GM13976 (cell line): ENCODE results near the gene COX10.
"Not testable (repeated sequence)": the region's sequence is repeated elsewhere in the genome, so short reads cannot be mapped to it uniquely, and the experiment has no call there.

Source experiments
- DNase-seq: peaks from one replicate; pipeline ENCODE4 v3.0.0; 2012; ENCODE audit warnings: low spot score
- in situ Hi-C: fragments of 300-500 bp; cut with MboI; formaldehyde crosslinking; loops from one replicate; pipeline ENCODE4 v1.12.0; 2022; ENCODE audit warnings: low sequenced_read_pairs, mixed read lengths, inconsistent platforms; ENCODE audit not compliant: unreplicated experiment
- TF ChIP-seq, protein P1 (sequence below): IDR thresholded peaks from 2 replicates; pipeline ENCODE4 v1.5.1; 2012; ENCODE audit warnings: borderline replicate concordance, mild to moderate bottlenecking; ENCODE audit not compliant: insufficient read depth; ENCODE audit errors: extremely low read depth, missing control alignments, control extremely low read depth

COX10 gene

GRCh38 chr17:14069251-14070021 lies at the start of gene COX10:
COX10 (plus strand) TSS chr17:14069504; CDS start chr17:14069606, 102 bp downstream.
- in situ Hi-C loops, result no loop called here
- peak; percentile 91 for DNase-seq
- TF ChIP-seq, protein P1, sequence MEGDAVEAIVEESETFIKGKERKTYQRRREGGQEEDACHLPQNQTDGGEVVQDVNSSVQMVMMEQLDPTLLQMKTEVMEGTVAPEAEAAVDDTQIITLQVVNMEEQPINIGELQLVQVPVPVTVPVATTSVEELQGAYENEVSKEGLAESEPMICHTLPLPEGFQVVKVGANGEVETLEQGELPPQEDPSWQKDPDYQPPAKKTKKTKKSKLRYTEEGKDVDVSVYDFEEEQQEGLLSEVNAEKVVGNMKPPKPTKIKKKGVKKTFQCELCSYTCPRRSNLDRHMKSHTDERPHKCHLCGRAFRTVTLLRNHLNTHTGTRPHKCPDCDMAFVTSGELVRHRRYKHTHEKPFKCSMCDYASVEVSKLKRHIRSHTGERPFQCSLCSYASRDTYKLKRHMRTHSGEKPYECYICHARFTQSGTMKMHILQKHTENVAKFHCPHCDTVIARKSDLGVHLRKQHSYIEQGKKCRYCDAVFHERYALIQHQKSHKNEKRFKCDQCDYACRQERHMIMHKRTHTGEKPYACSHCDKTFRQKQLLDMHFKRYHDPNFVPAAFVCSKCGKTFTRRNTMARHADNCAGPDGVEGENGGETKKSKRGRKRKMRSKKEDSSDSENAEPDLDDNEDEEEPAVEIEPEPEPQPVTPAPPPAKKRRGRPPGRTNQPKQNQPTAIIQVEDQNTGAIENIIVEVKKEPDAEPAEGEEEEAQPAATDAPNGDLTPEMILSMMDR, result no peak

- DNase-seq, in situ Hi-C loops: not testable (repeated sequence)
These were observed 47.5 kb upstream of the COX10 start for GRCh38 chr17:14021651-14022294.

- in situ Hi-C loops, result not testable (repeated sequence)
These were observed 39.5 kb upstream of the COX10 start for GRCh38 chr17:14029755-14030154.

GRCh38 chr17:14032234-14032633 lies 37.1 kb upstream of the COX10 start:
- TF ChIP-seq, protein P1, result no peak
- DNase-seq, result no peak
- in situ Hi-C loops, result no loop called here

More at GRCh38 chr17:14029755-14030154, 39.5 kb upstream of the COX10 start:
- not testable (repeated sequence) for DNase-seq

DNA sequence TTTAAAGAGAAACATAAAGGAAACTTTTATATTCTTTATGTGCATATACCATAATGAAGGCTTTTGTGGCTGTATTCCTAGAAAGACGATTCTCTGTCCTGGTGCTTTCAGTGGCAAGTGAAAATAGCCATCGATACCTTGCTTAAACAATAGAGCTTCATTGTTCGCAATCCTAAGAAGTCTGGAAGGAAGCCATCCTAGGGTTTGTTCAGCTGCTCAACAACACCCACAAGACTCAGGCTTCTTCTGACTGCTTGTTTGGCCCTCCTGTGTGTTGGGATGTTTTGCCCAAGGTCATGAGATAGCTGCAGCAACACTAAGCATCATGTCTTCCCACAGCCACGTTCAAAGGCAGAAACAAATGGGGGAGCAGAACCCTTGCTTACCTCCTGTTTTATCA lies 36.1 kb upstream of the COX10 start:
- DNase-seq, result no peak
- TF ChIP-seq, protein P1, result no peak
- in situ Hi-C loops, result no loop called here

DNA sequence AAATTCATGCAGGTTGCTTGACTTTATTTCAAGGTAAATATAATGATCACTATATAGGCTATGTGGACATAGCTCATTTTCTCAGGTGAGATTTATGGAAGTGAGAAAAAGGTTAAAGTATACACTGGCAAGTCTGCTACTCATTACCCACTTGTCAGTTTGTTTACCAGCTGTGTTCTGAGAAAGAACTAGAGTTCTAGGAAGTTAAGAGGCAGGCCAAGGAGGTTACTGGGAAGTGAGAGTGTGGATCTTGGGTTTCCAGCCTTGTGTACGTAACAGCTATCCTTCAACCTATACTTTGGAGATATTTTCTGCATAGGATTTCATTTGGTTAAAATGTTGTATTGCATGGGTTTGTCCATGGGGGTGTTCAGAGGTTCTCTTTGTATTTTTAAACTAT lies 31.9 kb upstream of the COX10 start:
- in situ Hi-C loops, result no loop called here
- no peak for DNase-seq
- TF ChIP-seq, protein P1, result no peak

DNA sequence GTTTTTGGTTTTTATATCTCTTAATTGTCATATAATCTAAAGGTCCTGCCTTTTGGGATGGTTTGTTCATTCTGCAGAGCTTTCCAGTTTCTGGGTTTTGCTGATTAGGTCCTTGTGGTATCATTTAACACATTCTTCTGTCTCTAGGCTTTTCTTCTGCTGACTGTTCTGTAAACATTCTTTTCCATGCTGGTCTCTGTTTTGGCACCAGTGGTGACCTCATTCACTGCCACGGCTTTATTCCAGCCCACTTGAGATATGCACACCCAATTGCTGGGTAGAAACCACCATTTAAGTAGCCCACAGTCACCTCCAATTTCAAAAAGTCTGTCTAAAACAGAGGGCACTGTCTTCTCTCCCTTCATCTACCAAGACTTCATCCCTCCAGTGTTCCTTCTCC lies 31.1 kb upstream of the COX10 start:
- DNase-seq, result no peak
- in situ Hi-C loops, result no loop called here
- TF ChIP-seq, protein P1, result no peak
